HG02840 (cell line): ENCODE measurements around the gene DNAH14.
"Not testable (repeated sequence)": the region's sequence is repeated elsewhere in the genome, so short reads cannot be mapped to it uniquely, and the experiment has no call there.

Experiments used
- ATAC-seq: cut with Tn5 transposase; IDR thresholded peaks from one replicate; pipeline ENCODE4 v1.9.1; 2021; ENCODE audit warnings: mild to moderate bottlenecking, moderate library complexity, moderate number of reproducible peaks; ENCODE audit not compliant: unreplicated experiment, low FRiP score

DNAH14 gene

DNA sequence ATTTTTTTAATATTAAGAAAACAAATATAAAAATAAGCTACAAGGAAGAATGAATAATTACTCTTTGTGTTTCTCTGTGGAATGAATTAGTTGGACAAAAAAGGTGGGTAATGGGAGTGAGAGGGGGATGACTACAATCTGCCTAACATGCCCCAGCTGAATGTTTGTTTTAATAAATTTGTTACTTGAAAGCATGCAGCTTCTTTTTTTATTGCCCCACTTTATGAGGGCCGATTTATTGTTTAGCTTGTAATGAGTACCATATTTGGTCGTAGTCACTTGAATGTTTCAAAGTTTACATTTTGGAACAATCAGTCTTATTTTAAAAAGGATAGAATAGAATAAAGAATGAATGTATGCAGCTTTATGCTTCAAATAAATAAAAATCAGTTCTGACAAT, 301.0 kb downstream of the DNAH14 start:
- ATAC-seq, result no peak

DNA sequence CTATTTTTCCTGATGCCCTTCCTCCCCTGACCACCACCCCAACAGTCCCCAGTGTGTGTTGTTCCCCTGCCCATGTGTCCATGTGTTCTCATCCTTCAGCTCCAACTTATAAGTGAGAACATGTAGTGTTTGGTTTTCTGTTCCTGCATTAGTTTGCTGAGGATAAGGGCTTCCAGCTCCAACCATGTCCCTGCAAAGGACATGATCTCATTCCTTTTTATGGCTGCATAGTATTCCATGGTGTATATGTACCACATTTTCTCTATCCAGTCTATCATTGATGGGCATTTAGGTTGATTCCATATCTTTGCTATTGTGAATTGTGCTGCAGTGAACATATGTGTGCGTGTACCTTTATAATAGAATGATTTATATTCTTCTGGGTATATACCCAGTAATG, 303.5 kb downstream of the DNAH14 start:
- not testable (repeated sequence) for ATAC-seq

DNA sequence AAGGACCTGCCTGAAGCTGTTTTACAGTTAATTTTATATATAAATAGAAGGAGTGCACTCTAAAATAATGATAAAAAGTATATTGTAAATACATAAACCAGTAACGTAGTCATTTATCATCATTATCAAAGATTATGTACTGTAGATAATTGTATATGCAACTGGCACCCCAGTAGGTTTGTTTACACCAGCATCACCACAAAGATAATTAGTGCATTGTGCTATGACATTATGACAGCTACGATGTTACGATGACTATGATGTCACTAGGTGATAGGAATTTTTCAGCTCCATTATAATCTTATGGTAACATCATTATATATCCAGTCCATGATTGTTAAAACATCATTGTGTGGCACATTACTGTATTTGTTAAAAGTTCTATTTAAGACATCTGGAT, 313.1 kb downstream of the DNAH14 start:
- no peak for ATAC-seq

DNA sequence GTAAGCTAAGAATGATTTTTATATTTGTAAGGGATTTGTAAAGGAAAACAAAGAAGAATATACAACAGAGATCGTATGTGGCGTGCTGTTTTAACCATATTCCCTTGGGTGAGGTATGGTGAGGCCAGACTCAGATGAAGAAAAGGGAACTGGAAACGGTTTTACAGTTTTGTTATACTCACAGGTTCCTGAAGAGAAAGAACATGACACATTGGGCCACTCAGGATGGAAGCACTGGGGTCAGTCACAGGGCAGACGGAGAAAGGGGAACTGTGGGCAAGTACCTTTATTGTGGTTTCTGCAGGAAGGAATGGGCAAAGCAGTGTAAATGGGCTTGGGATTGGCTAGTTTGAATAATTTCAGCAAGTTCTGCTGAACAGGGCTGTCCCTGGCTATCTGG, 321.0 kb downstream of the DNAH14 start:
- ATAC-seq, result peak; percentile 83

DNA sequence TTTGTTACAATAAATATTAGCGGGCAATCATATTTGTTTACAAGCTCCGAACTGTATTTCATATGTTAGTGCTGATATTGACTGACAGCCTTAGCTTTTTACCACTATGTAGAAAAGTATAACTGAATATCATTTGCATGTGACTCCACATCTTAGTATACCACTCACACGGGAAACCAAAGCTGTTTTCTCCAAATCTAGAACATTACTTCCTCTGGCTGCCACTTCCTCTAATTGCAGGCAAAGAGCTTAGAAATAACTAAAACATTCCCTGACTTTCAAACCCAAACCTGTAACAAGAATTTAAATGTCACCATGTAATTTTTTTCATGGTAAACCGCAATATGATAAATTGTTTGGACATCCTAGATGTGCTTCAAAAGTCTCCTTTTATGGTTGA, 323.7 kb downstream of the DNAH14 start:
- no peak for ATAC-seq

DNA sequence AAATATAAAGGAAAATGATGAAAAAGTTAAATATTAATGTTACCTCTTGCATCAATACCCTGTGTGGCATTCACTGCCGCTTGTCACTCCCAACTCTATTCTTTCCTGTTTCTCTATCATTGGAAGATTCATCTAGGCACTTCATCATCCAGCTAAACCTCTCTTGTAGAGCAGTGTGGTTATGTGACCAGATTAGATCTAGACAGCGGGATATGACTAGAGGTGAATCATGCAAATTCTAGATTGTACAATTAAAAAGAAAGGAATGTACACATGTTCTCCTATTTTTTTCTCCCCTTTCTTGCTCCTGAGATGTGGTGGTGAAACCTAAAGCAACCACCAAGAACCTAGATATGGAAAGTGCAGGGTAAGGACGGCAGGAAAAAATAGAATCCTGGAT, 324.3 kb downstream of the DNAH14 start:
- no peak for ATAC-seq

DNA sequence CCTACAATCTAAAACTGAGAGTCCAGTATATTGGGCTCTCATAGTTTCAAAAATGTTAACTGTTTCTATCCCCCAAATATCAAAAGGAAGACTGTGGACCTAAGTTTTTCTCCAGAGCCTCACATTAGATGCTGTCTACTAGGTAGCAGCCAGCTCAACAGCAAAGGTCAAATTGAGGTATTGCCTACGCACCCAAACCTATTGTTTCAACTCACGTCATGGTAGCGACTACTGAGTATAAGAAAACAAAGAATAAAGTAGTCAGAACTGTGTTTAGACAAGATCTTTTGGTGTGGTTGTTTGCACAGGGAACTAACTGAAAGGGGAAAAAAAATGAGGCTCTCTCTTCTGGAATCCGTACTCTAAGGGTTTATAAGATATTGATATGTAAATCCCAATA, 325.2 kb downstream of the DNAH14 start:
- no peak for ATAC-seq

DNA sequence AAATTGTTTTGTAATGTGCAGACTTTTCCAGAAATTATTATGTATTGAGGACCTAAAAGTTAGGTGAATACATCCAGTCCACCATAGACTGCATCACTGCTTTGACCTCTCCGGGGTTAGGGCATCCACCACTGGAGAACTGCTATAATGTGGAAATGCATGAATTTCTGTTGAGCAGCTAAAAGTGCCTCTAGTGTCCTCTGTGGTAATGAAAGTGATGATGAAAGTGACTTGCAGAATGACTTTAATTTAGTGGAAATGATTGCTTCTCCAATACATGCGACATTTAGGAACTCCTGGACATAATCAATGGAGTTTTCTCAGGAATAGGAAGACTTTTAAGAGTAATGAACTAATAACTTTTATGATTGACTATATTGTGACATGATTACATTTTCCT, 327.6 kb downstream of the DNAH14 start:
- no peak for ATAC-seq

DNA sequence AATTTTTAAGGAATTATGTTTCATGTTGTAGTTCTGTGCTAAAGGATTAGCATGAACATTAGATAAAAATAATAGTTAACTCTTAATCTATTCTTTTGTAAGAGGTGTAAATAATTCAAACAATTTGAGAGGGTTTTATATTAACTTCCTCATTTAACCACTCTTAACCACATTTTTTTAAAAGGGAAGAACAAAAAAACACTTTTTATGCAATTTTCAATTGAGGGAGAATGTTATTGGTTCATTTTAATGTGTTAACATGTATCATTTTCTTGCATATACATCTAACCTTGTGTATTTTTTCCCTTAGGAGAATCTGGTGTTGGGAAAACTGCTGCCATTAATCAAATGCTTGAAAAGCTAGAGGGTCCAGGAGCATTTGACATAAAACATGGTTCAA, 329.3 kb downstream of the DNAH14 start:
- ATAC-seq, result no peak

DNA sequence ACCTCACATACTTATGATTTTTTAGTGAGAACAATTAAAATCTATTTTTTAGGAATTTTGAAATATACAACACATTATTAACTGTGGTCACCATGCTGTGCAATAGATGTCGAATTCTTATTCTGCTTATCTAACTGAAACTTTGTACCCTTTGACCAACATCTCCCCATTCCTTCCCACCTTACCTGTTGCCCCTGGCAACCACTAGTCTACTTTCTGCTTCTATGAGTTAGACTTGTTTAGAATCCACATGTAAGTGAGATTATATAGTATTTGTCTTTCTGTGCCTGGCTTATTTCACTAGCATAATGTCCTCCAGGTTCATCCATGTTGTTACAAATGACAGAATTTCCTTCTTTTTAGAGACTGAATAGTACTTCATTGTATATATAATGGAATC, 330.1 kb downstream of the DNAH14 start:
- ATAC-seq, result no peak

DNA sequence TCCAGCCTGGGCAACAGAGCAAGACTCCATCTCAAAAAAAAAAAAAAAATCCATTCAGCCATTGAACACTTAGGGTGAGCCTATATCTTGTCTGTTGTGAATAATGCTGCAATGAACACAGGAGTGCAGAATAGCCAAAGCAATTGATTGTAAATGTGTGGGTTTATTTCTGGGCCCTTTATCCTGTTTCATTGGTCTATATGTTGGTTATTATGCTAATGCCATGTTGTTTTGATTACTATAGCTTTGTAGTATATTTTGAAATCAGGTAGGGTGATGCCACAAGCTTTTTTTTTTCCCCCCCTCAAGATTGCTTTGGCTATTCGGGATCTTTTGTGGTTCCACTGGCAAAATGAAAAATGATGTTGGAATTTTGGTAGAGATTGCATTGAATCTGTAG, 330.8 kb downstream of the DNAH14 start:
- no peak for ATAC-seq

DNA sequence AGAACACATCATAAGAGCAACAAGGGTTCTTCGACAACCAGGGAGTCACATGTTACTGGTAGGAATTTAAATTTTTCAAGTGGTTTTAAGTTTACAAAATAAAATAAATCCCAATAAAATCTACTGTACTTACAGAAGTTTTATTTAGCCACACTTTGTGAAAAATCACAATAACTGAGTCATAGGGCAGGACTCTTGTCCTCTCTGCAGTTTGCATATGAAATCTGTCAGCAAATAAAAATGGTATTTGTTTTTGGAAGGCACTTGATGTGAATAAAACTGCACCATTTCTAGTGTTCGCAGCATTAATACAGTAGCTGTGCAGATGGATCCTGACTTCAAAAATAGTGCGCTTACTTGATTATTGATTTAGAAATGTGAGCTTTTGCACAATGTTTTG, 348.0 kb downstream of the DNAH14 start:
- ATAC-seq, result no peak

DNA sequence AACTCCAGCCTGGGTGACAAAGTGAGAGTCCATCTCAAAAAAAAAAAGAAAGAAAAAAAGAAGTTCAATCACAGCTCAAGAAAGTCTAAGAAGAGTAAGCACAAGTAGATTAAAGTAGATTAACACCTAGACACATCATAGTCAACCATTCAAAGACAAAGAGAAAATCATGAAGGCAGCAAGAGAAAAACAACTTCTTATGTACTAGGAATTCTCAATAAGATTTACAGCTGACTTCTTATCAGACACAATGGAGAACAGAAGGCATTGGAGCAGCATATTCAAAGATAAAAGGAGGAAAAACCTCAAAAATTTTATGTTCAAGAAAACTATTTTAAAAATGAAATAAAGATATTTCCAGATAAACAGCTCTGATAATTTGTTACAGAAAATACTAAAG, 351.1 kb downstream of the DNAH14 start:
- ATAC-seq, result no peak

DNA sequence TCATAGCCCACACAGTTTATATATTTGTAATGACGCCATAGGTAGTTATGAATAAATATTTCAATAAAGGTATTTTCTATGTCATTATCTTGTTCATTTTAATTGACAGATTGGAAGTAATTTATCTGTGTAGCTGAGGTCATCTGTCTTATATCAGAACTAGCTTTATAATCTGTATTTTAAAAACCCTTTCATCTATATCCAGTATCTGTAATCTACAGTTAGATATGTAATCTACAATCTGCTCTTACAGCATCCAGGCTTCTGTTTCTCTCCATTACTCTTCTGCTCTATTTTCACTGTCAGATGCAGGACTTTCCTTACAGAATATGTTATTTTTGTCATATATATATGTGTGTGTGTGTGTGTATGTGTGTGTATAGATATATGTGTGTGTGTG, 360.8 kb downstream of the DNAH14 start:
- ATAC-seq, result no peak

DNA sequence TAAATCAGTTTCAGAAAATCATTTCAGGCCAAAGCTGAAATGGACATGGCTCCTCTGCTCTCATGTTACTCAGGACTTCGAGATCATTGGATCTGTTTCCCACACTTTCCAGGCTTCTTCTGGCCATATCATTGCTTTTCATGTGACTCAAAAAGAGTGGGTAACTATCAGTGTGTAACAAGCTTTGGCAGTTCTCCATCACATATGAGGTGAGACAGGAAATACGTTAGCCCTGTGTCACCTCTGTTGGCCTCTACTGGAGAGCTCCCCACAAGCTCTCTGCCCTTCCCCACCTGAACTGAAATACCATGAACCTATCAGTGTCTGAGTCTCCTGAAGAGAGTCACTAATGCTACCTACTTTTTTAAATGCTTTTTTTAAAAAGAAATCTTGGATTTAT, 370.1 kb downstream of the DNAH14 start:
- ATAC-seq, result no peak

DNA sequence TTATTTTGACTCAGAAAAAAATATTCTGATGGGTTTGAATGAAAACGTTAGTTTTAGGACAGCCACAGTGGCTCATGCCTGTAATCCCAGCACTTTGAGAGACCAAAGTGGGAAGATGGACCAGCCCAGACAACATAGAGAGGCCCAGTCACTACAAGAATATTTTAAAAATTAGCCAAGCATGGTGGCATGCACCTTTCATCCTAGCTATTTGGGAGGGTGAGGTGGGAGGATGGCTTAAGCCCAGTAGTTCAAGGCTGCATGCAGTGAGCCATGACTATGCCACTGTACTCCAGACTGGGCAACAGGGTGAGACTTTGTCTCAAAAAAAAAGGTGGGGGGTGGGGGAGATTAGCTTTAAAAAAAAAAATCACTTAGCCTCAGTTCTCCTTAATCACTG, 370.9 kb downstream of the DNAH14 start:
- no peak for ATAC-seq

DNA sequence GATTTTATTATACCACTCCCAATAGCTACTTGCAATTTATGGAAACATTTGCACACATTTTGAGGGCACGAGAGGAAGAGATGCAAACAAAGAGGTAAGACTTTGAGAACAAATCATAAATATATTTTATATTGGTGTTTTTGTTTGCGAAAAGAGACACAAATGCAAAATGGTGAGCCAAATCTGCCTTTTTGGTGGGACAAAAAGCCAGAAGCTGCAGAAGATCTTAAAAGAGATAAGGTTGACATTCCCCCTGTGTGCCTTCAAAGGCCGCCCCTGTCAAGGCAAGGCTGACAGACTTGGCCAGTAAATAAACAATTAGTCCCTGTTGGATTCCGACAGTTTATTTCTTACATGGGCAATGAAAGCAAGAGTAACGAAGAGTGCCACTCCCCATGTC, 375.5 kb downstream of the DNAH14 start:
- ATAC-seq, result no peak

DNA sequence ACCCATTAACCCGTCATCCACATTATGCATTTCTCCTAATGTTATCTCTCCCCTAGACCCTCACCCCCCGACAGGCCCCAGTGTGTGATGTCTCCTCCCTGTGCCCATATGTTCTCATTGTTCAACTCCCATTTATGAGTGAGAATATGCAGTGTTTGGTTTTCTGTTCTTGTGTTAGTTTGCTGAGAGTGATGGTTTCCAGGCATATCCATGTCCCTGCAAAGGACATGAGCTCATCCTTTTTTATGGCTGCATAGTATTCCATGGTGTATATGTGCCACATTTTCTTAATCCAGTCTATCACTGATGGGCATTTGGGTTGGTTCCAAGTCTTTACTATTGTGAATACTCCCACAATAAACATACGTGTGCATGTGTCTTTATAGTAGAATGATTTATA, 381.1 kb downstream of the DNAH14 start:
- ATAC-seq, result not testable (repeated sequence)

DNA sequence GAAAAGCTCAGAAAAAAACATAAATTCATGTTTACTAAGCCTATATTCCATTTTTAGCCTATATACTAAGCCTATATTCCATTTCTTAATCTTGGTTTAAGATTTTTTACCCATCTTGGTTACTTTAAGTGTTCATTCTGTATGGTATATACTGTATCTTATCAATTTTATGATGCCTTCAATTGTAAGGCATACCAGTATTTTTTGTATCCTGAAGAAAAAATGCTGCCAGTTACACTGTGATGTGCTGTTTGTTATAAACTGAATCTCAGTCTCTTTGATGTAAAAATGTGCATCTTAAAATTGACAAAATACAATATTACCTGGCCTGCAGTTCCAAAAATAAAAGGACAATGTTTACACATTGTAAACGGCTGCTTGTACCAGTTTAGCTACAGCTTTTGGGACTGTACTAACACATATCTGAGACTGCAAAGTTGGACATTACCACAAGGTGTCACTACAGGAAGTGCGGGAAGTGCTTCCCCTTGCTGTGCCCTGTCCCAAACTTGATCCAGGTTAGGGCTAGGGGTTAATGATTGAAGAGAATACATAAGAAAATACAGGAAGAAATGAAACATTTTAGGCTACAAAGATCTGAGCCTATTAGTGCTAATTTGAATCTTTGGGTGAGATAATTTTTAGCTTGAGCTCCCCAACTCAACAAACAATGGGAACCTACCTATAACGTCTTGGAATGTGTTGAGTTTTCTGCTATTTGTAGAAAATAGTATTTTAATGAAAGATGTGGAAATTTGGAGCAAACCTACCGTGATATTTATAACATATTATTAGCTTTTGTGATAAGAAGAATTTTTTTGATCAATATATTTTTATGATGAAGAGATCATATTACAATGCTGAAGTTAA, 389.5 kb downstream of the DNAH14 start:
- ATAC-seq, result peak; percentile 82

DNA sequence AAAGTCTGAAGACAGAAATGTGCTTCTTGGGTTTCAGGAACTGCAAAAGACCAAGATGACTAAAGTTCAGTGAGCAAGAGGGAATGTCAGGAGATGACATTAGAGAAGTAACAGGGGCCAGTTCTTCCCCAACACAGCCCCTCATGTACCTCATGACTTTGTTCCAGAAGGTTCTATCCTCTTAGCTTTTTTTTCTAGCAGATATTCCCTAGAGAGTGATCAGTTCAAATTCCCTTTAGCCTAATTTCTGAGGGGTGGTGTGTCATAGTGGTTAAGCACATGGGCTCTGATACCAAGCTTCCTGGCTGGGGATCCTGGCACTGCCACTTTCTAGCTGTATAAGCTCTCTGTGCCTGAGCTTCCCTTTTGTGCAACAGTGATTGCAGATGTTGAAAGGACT, 390.4 kb downstream of the DNAH14 start:
- ATAC-seq, result no peak

DNA sequence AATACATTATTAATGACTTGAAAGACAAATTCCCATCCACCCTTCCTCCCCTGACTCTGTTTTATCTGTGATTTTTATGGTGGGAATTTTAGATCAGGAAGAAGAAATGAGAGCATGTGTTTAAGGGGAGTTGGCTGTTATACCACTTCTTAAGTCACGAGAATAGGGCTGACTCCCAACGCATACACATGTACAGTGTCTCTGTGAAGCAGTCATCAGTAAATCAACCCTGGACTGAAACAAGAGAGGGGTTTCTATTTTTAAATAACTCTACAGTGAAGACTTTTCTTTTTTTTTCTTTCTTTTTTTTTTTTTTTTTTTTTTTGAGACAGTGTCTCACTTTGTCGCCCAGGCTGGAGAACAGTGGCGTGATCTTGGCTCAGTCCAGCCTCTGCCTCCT, 392.3 kb downstream of the DNAH14 start:
- no peak for ATAC-seq

DNA sequence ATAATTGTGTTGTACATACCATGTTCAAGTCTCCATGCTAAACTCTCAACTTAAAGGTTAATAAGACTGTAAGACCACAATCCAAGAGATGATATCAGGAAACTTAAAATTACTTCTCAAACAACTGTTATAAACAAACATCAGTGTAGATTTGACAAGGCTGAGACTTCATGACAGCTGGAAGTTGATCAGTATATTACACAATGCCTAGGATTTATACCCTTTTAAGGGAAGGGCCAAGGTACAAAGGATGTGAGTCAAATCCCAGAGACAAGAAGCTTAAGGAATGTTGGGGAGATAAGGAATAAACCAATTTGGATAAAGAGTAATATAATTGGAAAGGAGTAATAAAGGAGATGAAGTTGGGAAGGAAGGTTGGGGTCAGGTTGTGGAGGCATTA, 399.6 kb downstream of the DNAH14 start:
- ATAC-seq, result no peak

DNA sequence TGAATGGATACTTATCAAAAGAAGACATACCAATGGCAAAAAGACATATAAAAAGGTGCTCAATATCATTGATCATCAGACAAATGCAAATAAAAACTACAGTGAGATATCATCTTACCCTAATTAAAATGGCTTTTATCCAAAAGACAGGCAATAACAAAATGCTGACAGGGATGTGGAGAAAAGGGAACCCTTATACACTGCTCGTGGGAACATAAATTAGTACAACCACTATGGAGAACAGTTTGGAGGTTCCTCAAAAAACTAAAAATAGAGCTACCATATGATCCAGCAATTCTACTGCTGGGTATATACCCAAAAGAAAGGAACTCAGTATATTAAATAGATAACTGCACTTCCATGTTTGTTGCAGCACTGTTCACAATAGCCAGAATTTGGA, 400.5 kb downstream of the DNAH14 start:
- ATAC-seq, result not testable (repeated sequence)
